HK-2 (cell line): ENCODE data around the gene IRF3.
A peak's percentile ranks its signal among the peaks of the same experiment; 100 is the strongest.
"Not testable (repeated sequence)": the region's sequence is repeated elsewhere in the genome, so short reads cannot be mapped to it uniquely, and the experiment has no call there.

Experiments used
- DNase-seq: peaks from one replicate; pipeline ENCODE4 v3.0.0-alpha.2; 2018; ENCODE audit not compliant: unreplicated experiment

The IRF3 gene

DNA sequence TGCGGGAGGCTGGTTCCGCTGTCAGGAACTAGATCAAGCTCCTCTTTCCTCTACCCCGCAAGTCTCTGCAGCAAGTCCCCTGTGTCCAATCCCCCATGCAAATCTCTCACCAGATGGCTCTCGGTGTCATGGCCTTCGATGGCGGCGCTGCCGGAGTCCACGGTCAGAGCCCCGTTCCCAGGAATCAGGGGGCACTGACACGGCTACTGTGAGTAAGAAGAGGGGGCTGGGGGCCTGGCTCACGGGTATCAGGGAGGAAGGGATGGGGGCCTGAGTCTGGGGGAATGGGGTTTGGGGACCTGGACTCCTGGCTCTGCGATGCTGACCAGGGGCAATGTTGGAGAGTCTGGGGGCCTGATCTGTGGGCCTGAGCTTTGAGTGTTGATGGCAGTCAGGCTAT is 19.7 kb downstream of the IRF3 start:
- DNase-seq: no peak

GRCh38 chr19:49645592-49645991 is 20.1 kb downstream of the IRF3 start:
- no peak for DNase-seq

GRCh38 chr19:49643466-49643865 is 22.2 kb downstream of the IRF3 start:
- no peak for DNase-seq

DNA sequence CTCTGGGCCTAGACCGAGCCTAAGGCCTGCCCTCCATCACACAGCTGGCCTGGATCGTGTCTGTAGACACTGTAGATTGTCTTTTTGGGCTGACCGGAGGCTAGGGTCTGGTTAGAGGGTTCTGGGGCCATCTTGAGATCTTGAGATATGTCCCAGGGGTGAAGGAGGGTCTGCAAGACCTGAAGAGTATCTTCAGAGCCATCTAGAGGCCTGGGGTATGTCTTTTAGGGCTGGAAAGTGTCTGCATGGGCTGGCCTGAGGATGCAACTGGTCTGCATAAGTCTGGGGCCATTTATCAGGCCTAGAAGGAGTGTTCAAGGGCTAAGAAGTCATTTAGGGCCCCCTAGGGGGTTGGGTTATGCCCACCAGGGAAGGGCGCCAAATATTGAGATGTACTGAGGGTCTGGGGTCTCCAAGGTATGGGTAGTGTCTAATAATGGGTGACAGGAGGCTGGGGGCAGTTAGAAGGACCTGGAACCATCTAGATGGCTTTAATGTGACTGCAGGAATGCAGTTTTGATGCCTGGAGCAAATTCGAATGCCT is 23.1 kb downstream of the IRF3 start:
- DNase-seq: no peak

GRCh38 chr19:49641688-49642491 is 23.8 kb downstream of the IRF3 start, which contains the start of gene SCAF1:
Gene SCAF1, plus strand, starts transcription at chr19:49642209. Its CDS starts 2,818 bp downstream, at chr19:49645027.
- peak; percentile 99 for DNase-seq

GRCh38 chr19:49640113-49640898 is 25.4 kb downstream of the IRF3 start, which contains the start of gene RRAS:
Gene RRAS, minus strand, starts transcription at chr19:49640143. Its CDS starts 45 bp downstream, at chr19:49640098.
- peak; percentile 99 for DNase-seq

GRCh38 chr19:49639401-49640112 is 26.1 kb downstream of the IRF3 start:
- no peak for DNase-seq

- DNase-seq: peak; percentile 88
These were observed 27.6 kb downstream of the IRF3 start for GRCh38 chr19:49637821-49638738.

GRCh38 chr19:49636233-49636932 is 29.3 kb downstream of the IRF3 start:
- no peak for DNase-seq

GRCh38 chr19:49635530-49636232 is 30.0 kb downstream of the IRF3 start:
- DNase-seq: no peak

- not testable (repeated sequence) for DNase-seq
These were observed 32.4 kb downstream of the IRF3 start for GRCh38 chr19:49633273-49633672.

- DNase-seq: no peak
These were observed 33.1 kb downstream of the IRF3 start for GRCh38 chr19:49632576-49632975.

DNA sequence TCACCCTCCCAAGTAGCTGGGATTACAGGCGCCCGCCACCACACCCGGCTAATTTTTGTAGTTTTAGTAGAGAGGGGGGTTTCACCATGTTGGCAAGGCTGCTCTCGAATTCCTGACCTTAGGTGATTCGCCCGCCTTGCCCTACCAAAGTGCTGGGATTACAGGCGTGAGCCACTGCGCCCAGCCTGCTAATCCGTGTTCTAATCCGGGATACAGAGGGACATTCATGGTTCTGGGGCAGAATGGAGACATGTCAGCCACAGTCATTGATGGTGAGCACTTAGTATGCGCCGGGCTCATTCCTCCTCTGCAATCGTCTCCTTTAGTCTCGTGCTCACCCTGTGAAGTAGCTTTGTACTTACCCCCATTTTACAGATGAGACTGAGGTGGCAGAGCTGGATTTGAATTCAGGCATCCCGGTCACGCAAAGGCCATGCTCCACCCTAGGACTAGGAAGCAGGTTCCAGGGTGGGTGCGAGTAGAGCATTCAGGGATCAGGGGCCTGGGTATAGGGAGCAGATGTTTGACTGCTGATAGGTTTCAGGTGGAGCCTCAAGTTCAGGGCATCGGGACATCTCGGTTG is 34.0 kb downstream of the IRF3 start:
- no peak for DNase-seq

GRCh38 chr19:49631014-49631588 is 34.6 kb downstream of the IRF3 start:
- no peak for DNase-seq

GRCh38 chr19:49629659-49630058 is 36.0 kb downstream of the IRF3 start:
- no peak for DNase-seq

DNA sequence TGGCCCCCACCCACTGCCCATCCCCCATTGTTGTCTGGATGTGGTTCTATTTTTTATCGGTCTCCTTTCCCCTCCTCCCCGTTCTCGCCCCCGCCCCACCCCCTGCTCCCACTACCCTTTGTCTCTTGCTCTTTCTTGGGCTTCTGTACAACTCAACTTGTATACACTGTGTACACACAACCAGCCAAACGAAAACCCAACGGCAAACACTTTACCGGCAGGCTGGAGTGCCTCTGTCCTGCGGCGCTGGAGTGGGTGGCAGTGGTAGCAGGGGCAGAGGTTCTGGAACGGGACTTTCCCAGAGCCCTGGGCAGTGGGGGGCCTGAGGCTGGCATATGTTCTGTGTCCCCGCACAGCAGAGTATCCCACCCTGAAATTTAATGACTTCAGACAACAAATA is 39.4 kb downstream of the IRF3 start:
- no peak for DNase-seq

GRCh38 chr19:49624967-49625910 is 40.4 kb downstream of the IRF3 start:
- no peak for DNase-seq

- DNase-seq: not testable (repeated sequence)
These were observed 47.8 kb downstream of the IRF3 start for GRCh38 chr19:49617860-49618259.
